Measurements from ENCODE around the gene PIK3R5. TPM values are rescaled to one million over a fixed set of nuclear protein-coding genes. Genes with fewer than 3 reads are reported as not detected.

Gene PIK3R5
- total RNA-seq, 1 donor from 2014 or later = 0.90 TPM

DNA sequence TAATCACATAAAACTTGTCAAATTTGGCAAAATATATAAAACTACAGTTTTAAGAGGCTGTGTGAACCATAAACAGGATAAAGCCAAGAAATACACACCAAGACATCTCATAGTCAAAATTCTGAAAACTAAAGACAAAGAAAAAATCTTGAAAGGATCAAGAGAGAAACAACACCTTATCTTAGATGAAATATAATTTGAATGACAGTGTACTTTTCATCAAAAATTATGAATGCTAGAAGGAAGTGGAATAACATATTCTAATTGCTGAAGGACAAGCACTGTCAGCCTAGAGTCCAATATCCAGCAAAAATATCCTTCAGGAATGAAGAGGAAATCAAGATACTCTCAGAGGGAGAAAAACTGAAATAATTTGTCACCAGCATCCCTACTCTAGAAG lies 37.2 kb downstream of the PIK3R5 start:
- H3K9me3 Mint-ChIP-seq = peaks cover 21% of the 10 kb centered on the region
- TF ChIP-seq, protein P1, sequence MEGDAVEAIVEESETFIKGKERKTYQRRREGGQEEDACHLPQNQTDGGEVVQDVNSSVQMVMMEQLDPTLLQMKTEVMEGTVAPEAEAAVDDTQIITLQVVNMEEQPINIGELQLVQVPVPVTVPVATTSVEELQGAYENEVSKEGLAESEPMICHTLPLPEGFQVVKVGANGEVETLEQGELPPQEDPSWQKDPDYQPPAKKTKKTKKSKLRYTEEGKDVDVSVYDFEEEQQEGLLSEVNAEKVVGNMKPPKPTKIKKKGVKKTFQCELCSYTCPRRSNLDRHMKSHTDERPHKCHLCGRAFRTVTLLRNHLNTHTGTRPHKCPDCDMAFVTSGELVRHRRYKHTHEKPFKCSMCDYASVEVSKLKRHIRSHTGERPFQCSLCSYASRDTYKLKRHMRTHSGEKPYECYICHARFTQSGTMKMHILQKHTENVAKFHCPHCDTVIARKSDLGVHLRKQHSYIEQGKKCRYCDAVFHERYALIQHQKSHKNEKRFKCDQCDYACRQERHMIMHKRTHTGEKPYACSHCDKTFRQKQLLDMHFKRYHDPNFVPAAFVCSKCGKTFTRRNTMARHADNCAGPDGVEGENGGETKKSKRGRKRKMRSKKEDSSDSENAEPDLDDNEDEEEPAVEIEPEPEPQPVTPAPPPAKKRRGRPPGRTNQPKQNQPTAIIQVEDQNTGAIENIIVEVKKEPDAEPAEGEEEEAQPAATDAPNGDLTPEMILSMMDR (IDR thresholded peaks at IDR 0.05) = no peak
- TF ChIP-seq EZH2 (IDR thresholded peaks at IDR 0.05) = no peak
- no peak for TF ChIP-seq EZH2phosphoT487 (IDR thresholded peaks at IDR 0.05)
- no peaks in the 10 kb centered on the region for H3K4me1 ChIP-seq
- H3K27me3 Mint-ChIP-seq (ENCODE audit: insufficient read depth, low read depth) = no peaks in the 10 kb centered on the region
- no peak overlapping the region for H3K9ac ChIP-seq
- H3K27ac Mint-ChIP-seq = no peak overlapping the region
- no peaks in the 10 kb centered on the region for H3K36me3 Mint-ChIP-seq
- H3K4me1 Mint-ChIP-seq = no peaks in the 10 kb centered on the region
- H3K79me2 ChIP-seq (ENCODE audit: low read depth) = no peaks in the 10 kb centered on the region
- H3K36me3 ChIP-seq = no peaks in the 10 kb centered on the region
- H3K4me3 Mint-ChIP-seq = no peak overlapping the region
- no peaks in the 10 kb centered on the region for H4K20me1 ChIP-seq (ENCODE audit: low read depth)
- no peak overlapping the region for H3K4me2 ChIP-seq
- no peak overlapping the region for H3K4me3 ChIP-seq
- no peak for DNase-seq (ENCODE audit: low spot score)
- no peak overlapping the region for H2AFZ ChIP-seq (replicated peaks)
- H3K27ac ChIP-seq = no peak overlapping the region
- H3K9me3 ChIP-seq (ENCODE audit: low read depth) = peaks cover 4% of the 10 kb centered on the region
- no peaks in the 10 kb centered on the region for H3K27me3 ChIP-seq
- no peaks in the 10 kb centered on the region for H3F3A ChIP-seq (ENCODE audit: low read depth)

DNA sequence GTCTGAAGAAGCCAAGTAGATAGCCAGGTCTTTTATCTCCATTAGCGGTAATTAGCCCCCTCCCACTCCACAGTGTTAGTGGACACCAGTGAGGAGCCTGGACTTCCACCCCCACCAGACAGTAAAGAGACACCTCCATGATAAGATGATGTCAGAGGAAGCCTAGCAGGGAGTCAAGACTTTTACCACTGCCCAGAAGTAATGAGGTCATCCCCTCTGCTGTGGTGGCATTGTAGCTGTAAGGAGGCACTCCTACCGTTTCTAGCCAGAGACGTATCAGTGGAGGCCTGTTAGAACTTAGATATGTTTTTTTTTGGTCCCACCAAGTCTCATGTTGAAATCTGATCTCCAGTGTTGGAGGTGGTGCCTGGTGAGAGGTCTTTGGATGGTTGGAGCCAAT lies 38.1 kb downstream of the PIK3R5 start:
- TF ChIP-seq EZH2phosphoT487 (IDR thresholded peaks at IDR 0.05) = no peak
- TF ChIP-seq, protein P1 (IDR thresholded peaks at IDR 0.05) = no peak
- no peak for TF ChIP-seq EZH2 (IDR thresholded peaks at IDR 0.05)
- H2AFZ ChIP-seq (replicated peaks) = no peak overlapping the region
- no peak overlapping the region for H3K4me2 ChIP-seq
- no peaks in the 10 kb centered on the region for H3K4me1 ChIP-seq
- no peaks in the 10 kb centered on the region for H3K27me3 ChIP-seq
- peaks cover 4% of the 10 kb centered on the region for H3K9me3 ChIP-seq (ENCODE audit: low read depth)
- H3K36me3 Mint-ChIP-seq = no peaks in the 10 kb centered on the region
- H3K79me2 ChIP-seq (ENCODE audit: low read depth) = no peaks in the 10 kb centered on the region
- H3K27ac Mint-ChIP-seq = no peak overlapping the region
- H3K9ac ChIP-seq = no peak overlapping the region
- no peak overlapping the region for H3K27ac ChIP-seq
- H3F3A ChIP-seq (ENCODE audit: low read depth) = no peaks in the 10 kb centered on the region
- no peak overlapping the region for H3K4me3 ChIP-seq
- no peaks in the 10 kb centered on the region for H3K4me1 Mint-ChIP-seq
- H3K9me3 Mint-ChIP-seq = peaks cover 21% of the 10 kb centered on the region
- H3K27me3 Mint-ChIP-seq (ENCODE audit: insufficient read depth, low read depth) = no peaks in the 10 kb centered on the region
- H3K4me3 Mint-ChIP-seq = no peak overlapping the region
- H3K36me3 ChIP-seq = no peaks in the 10 kb centered on the region
- no peak for DNase-seq (ENCODE audit: low spot score)
- no peaks in the 10 kb centered on the region for H4K20me1 ChIP-seq (ENCODE audit: low read depth)

DNA sequence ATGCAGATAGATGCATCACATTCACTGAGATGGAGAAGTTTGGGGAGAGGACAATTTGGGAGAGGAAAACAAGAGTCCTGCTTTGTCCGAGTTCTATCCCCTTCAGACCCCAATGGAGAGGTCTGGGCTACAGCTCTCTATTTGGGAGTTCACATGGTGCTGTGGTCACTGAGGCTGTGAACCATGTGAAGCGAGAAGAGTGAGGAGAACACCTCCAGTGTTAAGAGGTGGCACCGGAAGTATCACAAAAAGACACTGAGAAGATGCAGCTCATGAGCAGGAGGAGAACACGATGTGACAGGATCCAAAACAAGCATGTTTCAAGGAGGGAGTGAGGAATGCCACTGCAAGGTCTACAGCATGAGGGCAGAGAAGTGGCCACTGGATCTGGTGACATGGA lies 39.7 kb downstream of the PIK3R5 start:
- Histone ChIP-seq H3K27ac (no peak overlapping the region), H4K20me1 (ENCODE audit: low read depth) (no peaks in the 10 kb centered on the region), H3K36me3 (no peaks in the 10 kb centered on the region), H3K4me2 (no peak overlapping the region), H3K4me1 (no peaks in the 10 kb centered on the region), H2AFZ (replicated peaks) (no peak overlapping the region), H3F3A (ENCODE audit: low read depth) (no peaks in the 10 kb centered on the region), H3K9me3 (ENCODE audit: low read depth) (peaks cover 4% of the 10 kb centered on the region), H3K4me3 (no peak overlapping the region), H3K27me3 (no peaks in the 10 kb centered on the region), H3K79me2 (ENCODE audit: low read depth) (no peaks in the 10 kb centered on the region), H3K9ac (no peak overlapping the region)
- DNase-seq (ENCODE audit: low spot score) = no peak
- Mint-ChIP-seq H3K27me3 (ENCODE audit: insufficient read depth, low read depth) (no peaks in the 10 kb centered on the region), H3K36me3 (no peaks in the 10 kb centered on the region), H3K4me3 (no peak overlapping the region), H3K4me1 (no peaks in the 10 kb centered on the region), H3K27ac (no peak overlapping the region), H3K9me3 (peaks cover 19% of the 10 kb centered on the region)
- TF ChIP-seq, protein P1 (IDR thresholded peaks at IDR 0.05) = no peak
- TF ChIP-seq EZH2 (IDR thresholded peaks at IDR 0.05) (no peak), EZH2phosphoT487 (IDR thresholded peaks at IDR 0.05) (no peak)
